Keratinocyte (primary cell): ENCODE measurements around the gene RGS9BP. TPM values are rescaled to one million over a fixed set of nuclear protein-coding genes. Genes with fewer than 3 reads are reported as not detected.
"Not testable (repeated sequence)": the region's sequence is repeated elsewhere in the genome, so short reads cannot be mapped to it uniquely, and the experiment has no call there.

Source experiments
- DNase-seq: peaks from one replicate; pipeline ENCODE4 v3.0.0-alpha.2; 2011; ENCODE audit warnings: low read depth, missing footprints, low spot score
- FAIRE-seq: peaks from 2 replicates; lab custom pipeline; 2011; peaks lifted over from hg19 to GRCh38; lab: Jason Lieb, UNC
- H2AFZ ChIP-seq: 2 replicates; pipeline ENCODE4 v1.6.0; 2012; ENCODE audit warnings: low read length, control low read depth, inconsistent platforms; ENCODE audit not compliant: control insufficient read depth
- H3K27ac ChIP-seq: 2 replicates; pipeline ENCODE4 v1.5.1; 2011; ENCODE audit warnings: low read length; ENCODE audit not compliant: control insufficient read depth, insufficient read depth
- H3K27me3 ChIP-seq: 3 replicates; pipeline ENCODE4 v1.6.0; 2011; ENCODE audit warnings: low read length; ENCODE audit not compliant: control insufficient read depth, insufficient read depth; ENCODE audit errors: extremely low read depth
- H3K36me3 ChIP-seq, 2 experiments: 2 replicates in 1 of 2; 3 replicates in 1 of 2; pipeline ENCODE4 v1.5.1; 2011; ENCODE audit warnings: low read length in 2 of 2, mild to moderate bottlenecking in 1 of 2; ENCODE audit not compliant: control insufficient read depth in 2 of 2, insufficient read depth in 2 of 2; ENCODE audit errors: extremely low read depth in 1 of 2
- H3K4me1 ChIP-seq: 3 replicates; pipeline ENCODE4 v1.5.1; 2011; ENCODE audit warnings: low read length; ENCODE audit not compliant: control insufficient read depth, insufficient read depth; ENCODE audit errors: extremely low read depth
- H3K4me2 ChIP-seq: 3 replicates; pipeline ENCODE4 v1.6.0; 2011; ENCODE audit warnings: low read depth, low read length; ENCODE audit not compliant: control insufficient read depth, insufficient read depth; ENCODE audit errors: extremely low read depth
- H3K4me3 ChIP-seq, 3 experiments: fragments of 200-600 bp in 1 of 3; sonication (generic) in 1 of 3; 2 replicates in 2 of 3; 3 replicates in 1 of 3; pipeline ENCODE4 v1.5.1; 2011 to 2016; ENCODE audit warnings: low read length in 3 of 3, mild to moderate bottlenecking in 3 of 3, control low read depth in 2 of 3, inconsistent platforms in 1 of 3, low read depth in 1 of 3, mixed read lengths in 1 of 3, mixed run types in 1 of 3, moderate library complexity in 1 of 3; ENCODE audit not compliant: control insufficient read depth in 2 of 3, insufficient read depth in 2 of 3; ENCODE audit errors: extremely low read depth in 1 of 3
- H3K79me2 ChIP-seq: 2 replicates; pipeline ENCODE4 v1.6.0; 2012; ENCODE audit warnings: low read length; ENCODE audit not compliant: control insufficient read depth, insufficient read depth
- H3K9ac ChIP-seq: 3 replicates; pipeline ENCODE4 v1.6.0; 2011; ENCODE audit warnings: low read length; ENCODE audit not compliant: control insufficient read depth, insufficient read depth; ENCODE audit errors: extremely low read depth
- H3K9me1 ChIP-seq: 3 replicates; pipeline ENCODE4 v1.6.0; 2011; ENCODE audit warnings: low read length; ENCODE audit not compliant: control insufficient read depth, insufficient read depth; ENCODE audit errors: extremely low read depth
- H3K9me3 ChIP-seq: 2 replicates; pipeline ENCODE4 v1.5.1; 2012; ENCODE audit warnings: low read depth, low read length; ENCODE audit not compliant: control insufficient read depth
- H4K20me1 ChIP-seq: 3 replicates; pipeline ENCODE4 v1.6.0; 2011; ENCODE audit warnings: low read length; ENCODE audit not compliant: control insufficient read depth, insufficient read depth; ENCODE audit errors: extremely low read depth
- dilution Hi-C: fragments of 300-500 bp; cut with MboI; formaldehyde crosslinking; loops from one replicate; pipeline ENCODE4 v1.7.0; 2020; ENCODE audit warnings: low sequenced_read_pairs; ENCODE audit not compliant: extremely low pct_ligation_motif_present
- polyA plus RNA-seq, 5 experiments: library from polyadenylated mRNA; depleted of rRNA in 3 of 5; stranded (reverse) in 3 of 5; stranded (forward) in 1 of 5; unstranded in 1 of 5; fragments of >200 nt; gene quantifications; 1 replicate in 1 of 5; 2 replicates in 3 of 5; 3 replicates in 1 of 5; pipeline versions ENCODE4 v1.2.1 to v1.2.3, GENCODE V29; 2011 to 2012; ENCODE audit warnings: missing spikeins in 2 of 5, low read depth in 1 of 5, low replicate concordance in 1 of 5

RGS9BP gene
- polyA plus RNA-seq, 1 donor (not counting 4 experiments of a cell fraction or from before 2014, with no cell fraction given) = 0.01 TPM

- FAIRE-seq, H3K9ac ChIP-seq, H4K20me1 ChIP-seq, H3K9me1 ChIP-seq, dilution Hi-C loops, H3K27ac ChIP-seq, H3K36me3 ChIP-seq, DNase-seq, H2AFZ ChIP-seq, H3K9me3 ChIP-seq, H3K27me3 ChIP-seq: not testable (repeated sequence)
- Histone ChIP-seq H3K4me3 (peak overlapping the region; percentile 43 to 88 (median 51)), H3K4me2 (peak overlapping the region; percentile 70), H3K79me2 (peaks cover 71% of the 10 kb centered on the region), H3K4me1 (peaks cover 25% of the 10 kb centered on the region)
Observed at GRCh38 chr19:32694316-32694715, 18.7 kb downstream of the RGS9BP start.

GRCh38 chr19:32694851-32695250 is 19.2 kb downstream of the RGS9BP start:
- dilution Hi-C loops, H2AFZ ChIP-seq, H3K27ac ChIP-seq, H3K9me1 ChIP-seq, FAIRE-seq, H3K27me3 ChIP-seq, DNase-seq, H4K20me1 ChIP-seq, H3K36me3 ChIP-seq, H3K9me3 ChIP-seq, H3K9ac ChIP-seq: not testable (repeated sequence)
- peak overlapping the region; percentile 70 for H3K4me2 ChIP-seq
- peak overlapping the region in 2 of 3 experiments; percentile 43 to 88 for H3K4me3 ChIP-seq
- H3K4me1 ChIP-seq = peaks cover 25% of the 10 kb centered on the region
- H3K79me2 ChIP-seq = peaks cover 75% of the 10 kb centered on the region

- H3K4me2 ChIP-seq, DNase-seq, FAIRE-seq, H3K27me3 ChIP-seq, H3K9ac ChIP-seq, H3K27ac ChIP-seq, H3K9me1 ChIP-seq, H3K9me3 ChIP-seq, dilution Hi-C loops, H2AFZ ChIP-seq, H4K20me1 ChIP-seq, H3K4me3 ChIP-seq: not testable (repeated sequence)
- H3K36me3 ChIP-seq = peaks cover 4 to 10% of the 10 kb centered on the region in 2 experiments
- peaks cover 82% of the 10 kb centered on the region for H3K79me2 ChIP-seq
- H3K4me1 ChIP-seq = peaks cover 25% of the 10 kb centered on the region
Observed at GRCh38 chr19:32695506-32695905, 19.9 kb downstream of the RGS9BP start.

- H3K4me3 ChIP-seq, H3K9ac ChIP-seq, H3K4me2 ChIP-seq, FAIRE-seq, H4K20me1 ChIP-seq, H2AFZ ChIP-seq, H3K9me1 ChIP-seq, H3K27ac ChIP-seq, dilution Hi-C loops, H3K9me3 ChIP-seq, H3K27me3 ChIP-seq, DNase-seq: not testable (repeated sequence)
- H3K4me1 ChIP-seq = peaks cover 16% of the 10 kb centered on the region
- H3K79me2 ChIP-seq = peaks cover 94% of the 10 kb centered on the region
- peaks cover 4 to 10% of the 10 kb centered on the region in 2 experiments for H3K36me3 ChIP-seq
Observed at GRCh38 chr19:32696771-32697170, 21.1 kb downstream of the RGS9BP start.

GRCh38 chr19:32700129-32700528 is 24.5 kb downstream of the RGS9BP start:
- H3K9me1 ChIP-seq, H3K9me3 ChIP-seq, H2AFZ ChIP-seq, dilution Hi-C loops, FAIRE-seq, H3K9ac ChIP-seq, H3K4me1 ChIP-seq, H3K4me3 ChIP-seq, H3K27ac ChIP-seq, H3K27me3 ChIP-seq, H4K20me1 ChIP-seq, H3K4me2 ChIP-seq, DNase-seq: not testable (repeated sequence)
- H3K79me2 ChIP-seq = peaks cover 91% of the 10 kb centered on the region
- H3K36me3 ChIP-seq = peaks cover 13% of the 10 kb centered on the region in 2 experiments
